ENCODE results near the gene SLC12A7. TPM values are rescaled to one million over a fixed set of nuclear protein-coding genes. Genes with fewer than 3 reads are reported as not detected.

SLC12A7 gene
- total and polyA plus RNA-seq, 2 of the 13 experiments (the other 11 are each of a cell fraction or from before 2014, with no cell fraction given): 14.0 to 18.5 TPM

GRCh38 chr5:1121891-1122290 is 10.0 kb upstream of the SLC12A7 start:
- ChIA-PET CTCF (ENCODE audit: low intra/inter-chr PET ratio, low total read pairs) (no interaction called here), POLR2A (interaction anchor here (0.8 kb wide), 1 partner anchor 17 kb away, joined by 3 read pairs; no protein-coding TSS in a partner anchor)
- H4K20me1 ChIP-seq (ENCODE audit: insufficient read depth, low read length): no peaks in the 10 kb centered on the region
- no peak overlapping the region for H3K4me3 ChIP-seq (replicated peaks in 1 of 3; ENCODE audit: insufficient read depth in 1 of 3, low read depth in 2 of 3, low read length in 3 of 3)
- FAIRE-seq (no peak), DNase-seq (ENCODE audit: low spot score) (no peak), ATAC-seq (no peak)
- peaks cover 72% of the 10 kb centered on the region for H3K4me1 ChIP-seq (ENCODE audit: insufficient read depth, low read length)
- H3K9ac ChIP-seq (ENCODE audit: insufficient read depth, low read depth, low read length): no peak overlapping the region
- H3K27ac ChIP-seq (ENCODE audit: extremely low read length, insufficient read depth, low read length): no peak overlapping the region
- in situ Hi-C loops (cut with HindIII; ENCODE audit: extremely low pct_ligation_motif_present, low pct_unique_long_range_greater_than_20kb) (no loop called here), intact Hi-C loops (cut with micrococcal nuclease; ENCODE audit: unreplicated experiment) (no loop called here)
- peaks cover 19 to 87% of the 10 kb centered on the region in 2 experiments for H3K27me3 ChIP-seq (ENCODE audit: control insufficient read depth in 1 of 2, insufficient read depth in 2 of 2, low read length in 2 of 2)
- H3K9me3 ChIP-seq (ENCODE audit: low read length): no peaks in the 10 kb centered on the region
- no peaks in the 10 kb centered on the region for H3K36me3 ChIP-seq (replicated peaks in 1 of 2; ENCODE audit: control insufficient read depth in 1 of 2, insufficient read depth in 2 of 2, low read length in 2 of 2)
- 37% methylated on average over 8 of the region's 14 CpGs for WGBS (ENCODE audit: low lambda C conversion rate)
- no TSS peak for BruUV-seq (replicated peaks)
- H3K79me2 ChIP-seq (ENCODE audit: insufficient read depth, low read length): no peaks in the 10 kb centered on the region
- no peak overlapping the region for H2AFZ ChIP-seq (ENCODE audit: low read length)
- H3K4me2 ChIP-seq (ENCODE audit: low read depth, low read length): no peak overlapping the region
- TF ChIP-seq GMEB2 (CRISPR knock-in tag; IDR thresholded peaks at IDR 0.05; ENCODE audit: low read depth) (no peak), ZNF136 (CRISPR knock-in tag; IDR thresholded peaks at IDR 0.05; ENCODE audit: low read depth) (no peak), MAF1 (CRISPR knock-in tag; IDR thresholded peaks at IDR 0.05; ENCODE audit: borderline replicate concordance) (no peak), ZNF503 (CRISPR knock-in tag; IDR thresholded peaks at IDR 0.05) (no peak), RBAK (CRISPR knock-in tag; IDR thresholded peaks at IDR 0.05) (no peak), NBN (conservative IDR thresholded peaks at IDR 0.05) (no peak), SIN3B (IDR thresholded peaks at IDR 0.05; ENCODE audit: low read length) (no peak), ZNF121 (CRISPR knock-in tag; IDR thresholded peaks at IDR 0.05) (no peak), HMGXB3 (CRISPR knock-in tag; IDR thresholded peaks at IDR 0.05; ENCODE audit: borderline replicate concordance) (no peak), FOSL1 (CRISPR knock-in tag; IDR thresholded peaks at IDR 0.05; ENCODE audit: borderline replicate concordance) (no peak), SP2 (CRISPR knock-in tag; IDR thresholded peaks at IDR 0.05) (no peak), PRPF4 (IDR thresholded peaks at IDR 0.05; ENCODE audit: low read depth, low read length, poor library complexity, severe bottlenecking) (no peak), ZNF224 (CRISPR knock-in tag; IDR thresholded peaks at IDR 0.05) (no peak), PPARG (CRISPR knock-in tag; conservative IDR thresholded peaks at IDR 0.05) (no peak), IRF2 (CRISPR knock-in tag; IDR thresholded peaks at IDR 0.05) (no peak), CENPBD1 (CRISPR knock-in tag; IDR thresholded peaks at IDR 0.05; ENCODE audit: borderline replicate concordance, low read depth) (no peak), ZNF597 (CRISPR knock-in tag; IDR thresholded peaks at IDR 0.05) (no peak)
